NCI-H1930 (cell line): ENCODE results near the gene CDK4.
"Not testable (repeated sequence)": the region's sequence is repeated elsewhere in the genome, so short reads cannot be mapped to it uniquely, and the experiment has no call there.

ENCODE experiments used
- DNase-seq, 2 experiments: peaks; one replicate each; lab custom pipeline; 2025; lab: John Stamatoyannopoulos, UW

The CDK4 gene

DNA sequence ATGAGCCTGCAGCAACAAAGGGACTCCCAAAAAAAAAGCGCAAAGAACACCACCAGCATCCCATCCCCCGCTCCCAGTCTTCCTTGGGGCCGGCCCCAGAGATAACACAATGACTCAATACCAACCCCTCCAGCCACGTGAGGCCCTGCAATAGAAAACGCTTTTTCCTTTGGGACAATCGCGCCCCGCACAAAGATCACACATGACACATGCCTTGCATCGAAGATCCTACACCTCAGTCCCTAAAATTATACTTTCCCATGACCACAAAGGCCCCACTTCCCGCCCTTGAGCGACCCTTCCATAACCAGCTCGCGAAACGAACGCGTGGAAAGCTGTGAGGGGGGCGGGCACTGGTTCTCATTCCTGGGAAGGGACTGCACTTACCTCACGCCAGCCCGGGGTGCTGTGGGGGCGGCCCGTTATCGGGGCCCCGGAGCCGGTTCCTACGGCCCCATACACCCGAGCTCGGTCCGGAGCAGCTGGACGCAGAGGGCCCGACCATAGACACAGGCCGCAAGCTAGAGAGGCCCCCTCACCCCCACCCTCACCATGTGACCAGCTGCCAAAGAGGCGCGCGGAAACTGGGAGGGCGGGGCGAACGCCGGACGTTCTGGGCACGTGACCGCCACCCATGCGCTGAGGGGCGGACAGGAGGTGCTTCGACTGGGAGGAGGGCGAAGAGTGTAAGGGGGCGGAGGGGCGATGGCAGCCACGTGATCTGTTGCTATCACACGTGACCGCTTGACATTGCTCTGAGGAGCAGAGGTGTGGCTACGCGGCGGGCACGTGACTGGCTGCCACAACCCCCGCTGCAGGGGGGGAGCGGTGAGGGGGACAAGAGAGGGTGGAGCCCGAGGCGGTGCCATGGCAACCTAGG lies at the start of gene CDK4:
CDK4 (minus strand) TSS at position 523 of the 880 bp plus-strand sequence. CDS start 593 bp downstream, outside the sequence.
- DNase-seq, result peak; percentile 98 to 99

DNA sequence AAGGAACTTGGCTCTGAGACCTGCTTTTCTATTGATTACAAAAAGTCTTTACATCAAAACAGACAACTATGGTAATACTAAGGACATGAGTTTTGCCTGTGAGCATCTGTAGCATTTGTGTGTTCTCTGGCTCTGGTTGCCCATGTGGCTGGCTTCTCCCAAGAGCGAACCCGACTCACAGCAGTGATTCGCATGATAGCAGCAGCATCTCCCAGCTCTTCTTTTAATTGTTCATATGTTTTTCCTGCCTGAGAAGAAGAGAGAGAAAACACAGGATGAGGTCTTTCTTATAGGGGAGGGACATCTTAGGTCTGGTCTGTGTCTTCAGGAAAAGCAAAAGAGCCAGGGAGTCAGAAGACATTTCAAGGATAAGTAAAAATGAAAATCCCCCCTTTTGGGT lies 48.9 kb upstream of the CDK4 start:
- no peak for DNase-seq

DNA sequence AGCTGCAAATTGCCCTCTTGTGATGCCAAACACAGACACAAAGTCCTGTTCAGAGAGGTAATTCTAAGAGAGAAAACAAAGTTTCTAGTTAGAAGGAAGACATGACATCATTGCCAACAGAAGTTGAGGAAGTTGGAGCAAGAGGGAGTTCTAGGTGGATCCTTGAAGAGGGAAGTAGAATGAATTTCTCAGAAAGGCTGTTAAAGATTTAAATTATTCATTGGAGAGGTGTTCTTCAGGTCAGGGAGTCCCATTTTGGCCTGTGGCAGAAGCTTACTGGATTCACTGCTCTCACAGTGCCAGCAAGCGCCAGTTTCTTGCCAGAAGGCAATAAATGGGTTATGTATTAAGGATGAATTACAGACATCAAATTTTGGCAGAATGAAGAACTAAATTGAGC lies 45.8 kb upstream of the CDK4 start:
- DNase-seq, result no peak

DNA sequence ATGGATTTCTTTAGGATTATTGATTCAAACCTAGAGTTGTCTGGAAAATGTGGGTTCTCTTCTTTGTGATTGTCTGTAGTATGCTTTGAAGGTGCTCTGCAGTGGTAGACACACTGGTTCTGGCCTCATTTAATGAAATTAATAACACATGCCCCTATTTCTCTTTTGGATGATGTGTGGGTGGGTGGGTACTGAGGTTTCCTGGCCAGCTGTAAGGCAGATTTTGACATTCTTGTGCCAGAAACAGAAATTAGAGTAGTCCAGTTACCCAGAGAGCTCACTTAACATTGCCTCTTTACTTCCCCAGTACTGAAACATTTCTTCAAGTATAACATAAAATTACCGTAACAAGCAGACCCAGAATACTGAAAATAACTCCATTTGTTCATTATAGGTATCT lies 44.9 kb upstream of the CDK4 start:
- DNase-seq, result no peak

DNA sequence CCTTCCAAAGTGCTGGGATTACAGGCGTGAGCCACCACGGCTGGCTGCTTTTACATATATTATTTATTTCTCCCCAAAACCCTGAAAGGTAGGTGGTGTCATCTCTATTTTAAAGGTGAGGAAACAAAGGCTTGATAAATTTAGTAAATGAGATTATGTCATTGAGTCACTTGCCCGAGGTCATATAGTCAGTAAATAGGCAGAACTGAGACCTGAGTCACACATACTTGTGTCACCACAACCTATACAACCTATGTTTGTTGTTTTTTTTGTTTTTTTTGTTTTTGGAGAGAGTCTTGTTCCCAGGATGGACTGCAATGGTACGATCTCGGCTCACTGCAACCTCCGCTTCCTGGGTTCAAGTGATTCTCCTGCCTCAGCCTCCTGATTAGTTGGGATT lies 43.2 kb upstream of the CDK4 start:
- DNase-seq, result no peak

DNA sequence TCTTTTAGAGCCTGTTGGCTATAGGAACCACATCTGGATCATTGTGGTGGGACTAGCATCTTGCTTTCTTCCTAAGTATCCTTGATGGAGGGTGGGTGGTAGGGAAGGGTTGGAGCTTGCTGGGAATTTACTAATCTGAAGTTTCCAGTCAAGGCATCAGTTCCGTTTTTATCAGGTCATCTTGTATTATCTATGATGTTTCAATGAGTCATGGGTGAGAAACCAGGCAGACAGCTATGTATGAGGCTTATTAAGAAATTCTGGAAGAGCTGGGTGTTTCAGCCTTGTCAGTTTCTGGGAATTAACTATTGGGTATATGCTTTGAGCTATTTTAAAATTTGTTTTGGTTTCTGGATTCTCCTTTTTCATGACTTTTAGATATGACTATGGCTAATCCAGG lies 41.8 kb upstream of the CDK4 start:
- DNase-seq, result no peak

DNA sequence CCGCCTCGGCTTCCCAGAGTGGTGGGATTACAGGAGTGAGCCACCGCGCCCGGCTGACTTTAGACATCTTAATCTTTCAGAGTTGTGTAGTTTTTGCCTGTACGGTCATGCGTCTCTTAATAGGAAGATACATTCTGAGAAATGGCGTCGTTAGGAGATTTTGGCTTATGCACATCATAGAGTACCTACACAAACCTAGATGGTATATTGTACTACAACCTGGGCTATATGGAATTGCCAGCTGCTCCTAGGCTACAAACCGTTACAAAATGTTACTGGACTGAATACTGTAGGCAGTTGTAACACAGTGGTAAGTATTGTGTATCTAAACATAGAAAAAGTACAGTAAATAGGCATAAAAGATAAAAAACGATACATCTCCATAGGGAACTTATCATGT lies 31.8 kb upstream of the CDK4 start:
- DNase-seq, result no peak

DNA sequence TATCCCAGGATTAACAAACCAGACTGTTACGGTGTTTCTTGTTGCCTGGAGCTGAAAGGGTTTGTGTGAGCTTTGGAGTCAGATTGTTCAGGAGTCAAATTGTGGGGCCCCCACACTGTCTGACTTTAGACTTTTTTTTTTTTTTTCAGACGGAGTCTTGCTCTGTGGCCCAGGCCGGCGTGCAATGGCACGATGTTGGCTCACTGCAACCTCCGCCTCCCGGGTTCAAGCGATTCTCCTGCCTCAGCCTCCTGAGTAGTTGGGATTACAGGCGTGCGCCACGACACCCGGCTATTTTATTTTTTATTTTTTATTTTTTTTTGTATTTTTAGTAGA lies 31.3 kb upstream of the CDK4 start:
- no peak for DNase-seq

DNA sequence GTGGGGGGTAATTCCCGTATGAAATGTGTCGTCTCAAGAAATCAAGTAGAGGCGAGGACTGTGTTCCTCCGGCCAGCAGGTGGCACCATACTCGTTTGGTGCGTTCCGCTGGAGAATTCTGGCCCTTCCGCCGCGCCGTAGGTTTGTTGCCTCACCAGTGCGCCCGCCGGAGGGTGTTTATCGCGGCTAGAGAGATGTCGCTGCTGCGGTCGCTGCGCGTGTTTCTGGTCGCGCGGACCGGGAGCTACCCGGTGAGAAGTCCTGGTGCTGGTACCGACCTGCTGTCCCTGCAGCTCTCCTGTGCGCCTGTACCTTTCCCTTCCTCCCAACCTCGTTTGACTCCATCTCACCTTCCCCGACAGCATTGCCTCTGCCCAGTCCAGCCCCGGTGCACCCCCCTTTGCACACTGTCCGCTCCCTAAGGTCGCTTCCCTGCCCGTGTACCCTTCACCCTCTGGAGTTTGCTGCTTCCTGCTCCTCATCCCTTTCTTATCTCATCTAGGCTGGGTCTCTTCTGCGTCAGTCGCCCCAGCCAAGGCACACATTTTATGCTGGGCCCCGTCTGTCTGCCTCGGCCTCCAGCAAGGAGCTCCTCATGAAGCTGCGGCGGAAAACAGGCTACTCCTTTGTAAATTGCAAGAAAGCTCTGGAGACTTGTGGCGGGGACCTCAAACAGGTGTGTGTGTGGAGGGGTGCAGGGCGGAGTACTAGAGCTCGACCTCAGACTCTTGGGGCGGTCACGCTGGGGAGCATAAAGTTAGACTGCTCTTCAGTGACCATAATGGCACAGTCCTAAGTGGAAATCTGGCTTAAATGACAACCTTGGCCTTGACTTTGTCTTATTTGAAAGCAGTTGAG lies 30.7 kb upstream of the CDK4 start, which contains the start of gene TSFM:
TSFM (plus strand) TSS at position 180 of the 858 bp plus-strand sequence; CDS start at position 195, 15 bp downstream.
- DNase-seq, result peak; percentile 90 to 98

DNA sequence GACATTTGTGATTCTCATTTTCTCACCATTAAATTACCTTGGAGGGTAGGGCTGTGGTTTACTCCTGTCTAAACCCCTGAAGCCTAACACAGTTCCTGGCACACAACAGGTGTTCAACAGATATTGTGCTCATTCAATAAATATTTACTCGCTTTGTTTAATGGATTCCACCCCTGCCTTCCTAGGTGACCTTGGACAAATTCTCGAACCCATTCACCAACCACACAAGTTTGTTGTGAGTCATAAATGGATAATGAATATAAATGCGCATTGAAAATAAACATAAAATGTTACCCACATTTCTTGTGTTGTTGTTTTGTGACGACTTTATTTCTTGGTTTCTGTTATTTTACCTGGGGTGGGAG lies 30.1 kb upstream of the CDK4 start:
- no peak for DNase-seq

DNA sequence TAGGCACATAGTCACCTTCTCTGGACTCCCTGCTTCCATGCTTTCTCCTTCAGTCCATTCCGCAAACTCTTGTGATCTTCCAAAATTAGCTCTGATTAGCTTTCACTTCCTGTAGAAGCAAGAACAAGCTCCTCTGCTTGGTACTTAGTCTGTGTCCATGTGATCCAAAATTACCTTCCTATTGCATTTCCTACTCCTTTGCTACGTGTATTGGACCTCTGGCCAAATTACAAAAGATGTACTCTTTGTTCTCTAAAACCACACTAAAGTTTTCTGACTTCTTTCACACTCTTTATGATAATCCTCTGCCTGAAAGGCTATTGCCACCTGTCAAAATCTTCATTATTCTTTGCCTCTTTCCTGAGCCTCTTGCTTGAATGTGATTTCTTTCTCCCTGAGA lies 29.7 kb upstream of the CDK4 start:
- no peak for DNase-seq

DNA sequence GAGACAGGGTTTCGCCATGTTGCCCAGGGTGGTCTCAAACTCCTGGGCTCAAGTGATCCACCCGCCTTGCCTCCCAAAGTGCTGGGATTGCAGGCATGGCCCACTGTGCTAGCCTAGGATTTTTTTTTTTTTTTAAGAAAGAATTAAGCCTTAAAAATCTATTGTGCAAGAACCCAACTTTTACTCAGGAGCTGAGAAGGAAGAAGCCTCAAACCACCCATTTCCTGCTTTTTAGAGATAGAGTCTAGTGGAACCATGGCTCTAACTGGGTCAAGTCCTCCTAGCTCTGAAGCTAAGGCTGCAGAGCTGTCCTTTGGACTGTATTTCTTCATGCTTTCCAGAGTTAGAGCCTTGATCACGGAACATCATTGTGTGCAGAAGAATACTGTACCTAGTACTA lies 29.1 kb upstream of the CDK4 start:
- DNase-seq, result no peak

DNA sequence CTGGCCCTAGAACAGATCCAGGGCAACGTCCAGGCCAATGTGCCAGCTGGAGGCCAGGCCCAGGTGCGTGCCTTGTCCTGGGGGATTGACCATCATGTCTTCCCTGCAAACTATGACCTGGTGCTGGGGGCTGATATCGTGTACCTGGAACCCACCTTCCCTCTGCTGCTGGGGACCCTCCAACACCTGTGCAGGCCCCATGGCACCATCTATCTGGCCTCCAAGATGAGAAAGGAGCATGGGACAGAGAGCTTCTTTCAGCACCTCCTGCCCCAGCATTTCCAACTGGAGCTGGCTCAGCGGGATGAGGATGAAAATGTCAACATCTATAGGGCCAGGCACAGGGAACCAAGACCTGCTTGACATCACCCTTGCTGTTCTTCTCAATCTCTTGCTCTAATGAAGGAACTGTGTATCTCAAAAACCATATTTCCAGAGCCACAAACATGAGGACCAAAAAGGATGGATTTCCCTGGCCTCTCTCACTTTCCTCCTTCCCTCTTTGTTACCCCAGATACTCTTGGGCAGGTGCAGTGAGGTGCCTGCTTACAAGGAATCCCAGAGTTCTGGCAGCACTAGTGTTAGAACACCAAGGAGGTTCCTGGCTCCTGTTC lies 28.3 kb upstream of the CDK4 start:
- DNase-seq, result no peak

DNA sequence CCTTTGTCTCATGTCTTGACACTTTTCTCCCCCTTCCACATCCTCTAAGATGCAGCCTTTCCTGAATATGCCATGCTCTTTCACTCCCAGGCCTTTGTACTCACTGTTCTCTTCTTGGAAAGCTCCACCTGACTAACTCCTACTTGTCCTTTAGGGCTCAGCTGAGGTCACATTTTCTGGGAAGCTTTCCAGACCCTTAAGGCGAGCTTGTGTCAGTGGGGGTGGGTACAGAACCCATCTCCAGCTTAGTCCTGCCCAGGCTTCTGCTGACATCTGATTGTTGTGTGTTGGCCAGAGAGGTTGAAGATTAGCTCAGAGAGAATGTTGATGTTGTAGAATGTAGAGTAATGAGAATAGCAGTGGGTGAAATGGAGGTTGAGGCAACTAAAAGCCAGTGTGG lies 27.6 kb upstream of the CDK4 start:
- DNase-seq, result no peak

DNA sequence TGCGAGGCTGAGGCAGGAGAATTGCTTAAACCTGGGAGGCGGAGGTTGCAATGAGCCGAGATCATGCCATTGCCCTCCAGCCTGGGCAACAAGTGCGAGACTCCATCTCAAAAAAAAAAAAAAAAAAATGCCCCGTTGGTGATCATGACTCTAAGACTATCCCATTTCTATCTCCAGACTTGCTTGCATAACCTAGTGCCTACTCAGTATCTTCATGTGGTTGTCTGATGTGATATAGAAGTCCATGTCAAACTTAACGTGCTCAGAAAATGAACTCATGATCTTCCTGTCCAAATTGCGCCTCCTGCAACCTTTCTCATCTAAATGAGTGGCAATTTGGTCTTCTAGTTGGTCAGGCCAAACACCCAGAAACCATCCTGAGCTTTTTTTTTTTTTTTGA lies 25.8 kb upstream of the CDK4 start:
- DNase-seq, result no peak

DNA sequence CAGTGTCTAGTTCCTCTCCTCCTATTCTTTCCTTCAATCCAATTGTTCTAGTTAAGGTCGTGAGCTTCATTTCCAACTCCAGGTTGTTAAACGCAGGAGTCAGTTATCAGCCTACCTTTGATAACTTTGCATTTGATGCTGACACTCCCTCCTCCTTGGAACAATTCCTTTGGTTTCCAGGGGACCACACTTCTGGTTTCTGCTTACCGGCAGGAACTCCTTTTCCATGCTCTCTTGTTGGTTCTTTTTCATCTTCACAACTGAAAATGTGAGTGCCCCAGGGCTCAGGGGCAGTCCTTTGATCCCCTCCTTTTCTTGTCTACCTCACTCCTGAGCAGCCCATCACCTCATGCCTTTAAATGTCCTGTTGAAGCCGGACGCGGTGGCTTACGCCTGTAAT lies 25.3 kb upstream of the CDK4 start:
- no peak for DNase-seq

DNA sequence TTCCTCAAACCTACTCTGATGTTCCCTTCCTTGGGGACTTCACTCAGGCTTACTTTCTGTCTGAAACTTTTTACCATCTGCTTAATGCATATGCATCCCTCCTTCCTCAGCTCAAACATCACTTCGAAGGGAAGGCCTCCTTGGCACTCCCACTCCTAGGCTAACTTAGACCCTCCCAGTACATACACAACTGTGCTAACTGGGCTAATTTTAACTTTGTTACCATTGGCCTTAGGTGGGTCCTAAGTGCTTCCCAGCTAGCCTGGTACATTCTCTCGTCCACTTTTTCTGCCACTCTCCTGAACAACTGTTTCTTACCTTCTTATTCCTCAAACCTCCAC lies 24.1 kb upstream of the CDK4 start:
- DNase-seq, result no peak

DNA sequence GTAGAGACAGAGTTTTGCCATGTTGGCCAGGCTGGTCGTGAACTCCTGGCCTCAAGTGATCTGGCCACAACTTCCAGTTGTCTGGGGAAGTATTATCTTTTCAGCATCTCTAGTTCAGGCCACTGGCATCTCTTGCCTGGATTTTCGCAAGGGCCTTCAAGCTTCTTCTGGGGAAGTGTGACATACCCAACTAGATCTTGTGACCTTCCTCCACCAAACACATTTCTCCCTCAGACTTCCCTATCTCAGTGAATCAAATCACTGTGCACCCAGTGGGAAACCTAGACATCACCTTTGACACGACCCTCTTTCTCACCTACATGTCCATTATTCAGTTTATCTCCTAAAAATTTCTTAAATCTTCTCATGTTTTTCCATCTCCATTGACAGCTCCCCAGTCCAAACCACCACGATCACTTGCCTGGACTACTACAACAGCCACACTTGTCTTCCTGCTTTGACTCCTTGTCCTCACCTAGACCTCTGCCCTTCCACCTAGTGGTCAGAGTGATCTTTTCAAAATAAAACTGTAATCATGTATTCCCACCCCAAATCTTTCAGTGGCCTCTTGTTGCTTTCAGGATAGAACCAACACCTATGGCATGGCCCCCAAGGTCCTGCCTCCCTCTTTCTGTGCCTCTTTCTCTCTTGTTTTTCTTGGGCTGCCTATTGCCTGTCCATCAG lies 23.6 kb upstream of the CDK4 start:
- no peak for DNase-seq

DNA sequence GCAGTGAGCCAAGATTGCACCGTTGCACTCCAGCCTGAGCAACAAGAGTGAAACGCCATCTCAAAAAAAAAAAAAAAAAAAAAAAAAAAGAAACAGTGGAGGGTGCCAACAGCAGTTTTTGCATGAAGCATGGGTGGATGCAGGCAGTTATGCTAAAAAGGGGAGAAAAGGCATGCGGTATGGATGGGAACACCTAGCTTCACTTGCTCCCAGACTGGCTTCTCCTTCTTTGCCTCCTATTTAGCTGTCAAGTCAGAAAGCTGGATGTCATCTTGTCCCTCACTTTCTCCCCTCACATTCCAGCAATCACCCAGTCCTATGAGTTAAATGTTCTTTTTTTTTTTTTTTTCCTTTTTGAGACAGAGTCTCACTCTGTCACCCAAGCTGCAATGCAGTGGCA lies 22.9 kb upstream of the CDK4 start:
- no peak for DNase-seq

DNA sequence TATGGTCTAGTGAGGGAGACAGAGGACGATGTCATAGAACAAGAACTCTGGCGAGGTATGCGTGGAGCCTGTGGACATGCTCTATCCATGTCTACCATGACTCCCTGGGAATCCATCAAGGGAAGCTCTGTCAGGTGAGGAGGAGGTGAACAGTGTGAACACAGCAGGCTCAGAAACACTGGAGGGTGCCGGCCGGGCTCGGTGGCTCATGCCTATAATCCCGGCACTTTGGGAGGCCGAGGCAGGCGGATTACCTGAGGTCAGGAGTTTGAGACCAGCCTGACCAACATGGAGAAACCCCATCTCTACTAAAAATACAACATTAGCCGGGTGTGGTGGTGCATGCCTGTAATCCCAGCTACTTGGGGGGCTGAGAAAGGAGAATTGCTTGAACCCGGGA lies 22.5 kb upstream of the CDK4 start:
- not testable (repeated sequence) for DNase-seq

DNA sequence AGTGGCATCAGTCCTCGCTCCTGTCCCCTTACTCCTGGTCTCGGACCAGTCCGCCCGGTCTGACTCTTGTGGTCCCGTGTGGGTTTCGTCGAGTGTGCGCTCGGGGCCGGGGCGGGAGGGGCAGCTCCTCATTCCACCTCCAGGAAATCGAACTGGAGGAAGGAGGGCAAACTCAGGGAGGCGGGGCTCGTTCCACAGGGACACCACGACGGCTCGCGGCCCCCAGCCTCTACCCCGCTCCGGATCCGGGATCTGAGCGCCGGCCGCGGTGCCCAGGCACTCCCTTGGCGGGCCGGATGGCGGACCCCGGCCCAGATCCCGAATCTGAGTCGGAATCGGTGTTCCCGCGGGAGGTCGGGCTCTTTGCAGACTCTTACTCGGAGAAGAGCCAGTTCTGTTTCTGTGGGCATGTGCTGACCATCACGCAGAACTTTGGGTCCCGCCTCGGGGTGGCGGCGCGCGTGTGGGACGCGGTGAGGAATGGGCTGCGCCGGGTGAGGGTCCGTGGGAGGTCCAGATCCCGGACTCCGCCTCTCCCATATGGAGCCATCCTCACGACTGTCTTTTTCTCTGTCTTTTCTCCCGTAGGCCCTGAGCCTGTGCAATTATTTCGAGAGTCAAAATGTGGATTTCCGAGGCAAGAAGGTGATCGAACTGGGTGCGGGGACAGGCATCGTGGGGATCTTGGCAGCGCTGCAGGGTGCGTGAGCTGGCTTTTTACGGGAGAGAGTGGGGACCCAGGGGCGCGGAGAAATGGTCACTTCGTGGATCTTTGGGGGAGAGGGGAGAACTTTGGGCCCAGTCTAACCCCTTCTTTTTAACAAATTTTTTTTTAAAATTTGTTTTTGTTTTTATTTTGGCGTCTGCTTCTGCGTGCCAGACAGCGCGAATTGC lies 20.6 kb upstream of the CDK4 start, which contains the start of gene EEF1AKMT3:
EEF1AKMT3 (plus strand) TSS at position 186 of the 894 bp plus-strand sequence; CDS start at position 297, 111 bp downstream.
- peak; percentile 46 for DNase-seq
